HG03196 (cell line): Measurements from ENCODE around the gene UROD.
"Not testable (repeated sequence)": the region's sequence is repeated elsewhere in the genome, so short reads cannot be mapped to it uniquely, and the experiment has no call there.

Source experiments
- ATAC-seq: cut with Tn5 transposase; IDR thresholded peaks from one replicate; pipeline ENCODE4 v1.9.1; 2021; ENCODE audit not compliant: unreplicated experiment

Gene UROD

DNA sequence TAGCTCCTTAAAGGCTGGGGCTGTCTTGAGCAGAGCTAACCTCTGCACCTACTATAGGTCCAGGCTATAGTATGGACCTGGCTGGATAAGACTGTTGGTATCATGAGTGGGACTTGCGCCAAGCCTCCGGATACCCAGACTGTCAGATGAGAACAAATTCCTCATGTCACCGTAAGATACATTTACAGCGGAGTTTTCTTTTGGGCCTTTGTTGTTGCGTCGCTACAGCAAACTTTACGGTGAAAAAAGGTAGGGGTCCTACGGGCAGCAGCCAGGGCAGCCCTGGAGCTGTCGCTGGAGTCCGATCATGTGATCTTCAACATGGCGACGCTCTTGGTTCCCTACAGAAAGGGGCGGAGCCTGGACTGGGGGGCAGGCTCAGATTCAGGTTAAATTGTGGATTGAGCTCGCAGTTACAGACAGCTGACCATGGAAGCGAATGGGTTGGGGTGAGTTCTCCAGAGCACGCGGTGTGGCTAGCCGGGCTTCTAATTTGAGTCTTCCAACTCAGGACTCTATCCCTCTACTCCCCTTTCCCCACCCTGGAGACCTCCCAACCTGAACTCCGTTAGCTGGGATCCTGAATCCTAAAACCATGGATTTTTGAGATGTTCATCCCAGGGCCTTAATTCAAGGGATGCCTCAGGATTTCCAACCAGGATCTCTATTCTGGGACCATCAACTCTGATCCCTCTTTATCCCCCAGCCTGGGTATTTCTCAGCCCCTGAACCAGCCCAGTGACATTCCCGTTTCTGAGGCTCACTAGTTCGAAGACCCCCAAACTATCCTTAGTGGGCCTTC, at the start of gene UROD:
Gene UROD, plus strand, starts transcription at position 418 of the 802 bp plus-strand sequence. Its CDS starts 12 bp downstream, at position 430.
- peak; percentile 58 for ATAC-seq

- no peak for ATAC-seq
Measured at GRCh38 chr1:44962729-44963128, 49.3 kb upstream of the UROD start.

DNA sequence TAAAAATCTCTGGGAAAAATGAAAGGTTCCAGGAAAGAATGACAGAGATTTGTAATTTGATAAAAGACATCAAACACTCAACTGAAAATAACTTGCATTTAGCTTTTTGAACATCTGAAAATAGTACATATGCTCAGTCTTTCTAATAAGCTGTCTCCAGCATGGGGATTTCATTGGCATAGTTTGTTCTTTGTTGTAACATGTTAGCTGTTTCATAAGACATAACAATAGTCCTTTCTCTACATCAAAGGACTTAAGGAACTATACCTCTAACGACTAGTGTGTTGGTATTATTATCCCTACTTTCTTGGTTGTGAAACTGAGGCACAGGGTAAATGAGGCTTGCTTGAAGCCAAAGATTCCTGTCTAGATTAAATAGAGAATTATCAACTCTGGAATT, 47.7 kb upstream of the UROD start:
- no peak for ATAC-seq

DNA sequence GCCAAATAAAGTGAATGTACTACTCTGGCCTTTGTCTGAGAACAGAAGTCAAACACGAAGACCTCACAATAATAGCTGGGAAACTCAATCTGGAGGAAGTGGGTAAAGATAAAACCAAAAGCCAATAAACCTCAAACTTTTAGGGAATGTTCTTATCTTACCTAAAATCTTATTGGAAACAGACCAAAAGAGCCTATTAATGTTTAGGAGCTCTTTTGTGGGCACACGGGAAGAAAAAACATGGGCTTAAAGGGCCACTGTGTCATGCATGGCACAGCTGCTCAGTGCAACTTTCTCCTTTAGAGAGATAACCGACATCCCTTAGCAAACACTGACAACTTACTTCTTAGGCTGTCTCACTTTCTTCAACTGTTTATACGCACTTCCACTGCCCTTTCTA, 41.7 kb upstream of the UROD start:
- no peak for ATAC-seq

- no peak for ATAC-seq
Measured at GRCh38 chr1:44973645-44974044, 38.4 kb upstream of the UROD start.

DNA sequence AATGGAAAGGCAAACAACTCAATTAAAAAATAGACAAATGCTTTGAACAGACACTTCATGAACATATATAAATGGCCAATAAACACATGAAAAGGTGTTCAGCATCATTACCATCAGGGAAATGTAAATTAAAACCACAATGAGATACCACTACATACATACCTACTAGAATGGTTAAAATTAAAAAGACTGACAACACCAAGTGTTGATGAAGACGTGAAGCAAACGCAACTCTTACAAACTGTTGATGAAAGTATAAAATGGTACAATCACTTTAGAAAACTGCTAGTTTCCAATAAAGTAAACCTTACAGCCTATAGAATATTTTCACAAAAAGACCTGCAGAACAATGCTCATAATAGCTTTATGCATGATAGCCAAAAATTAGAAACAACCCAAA, 35.8 kb upstream of the UROD start:
- ATAC-seq, result no peak

- ATAC-seq, result not testable (repeated sequence)
Measured at GRCh38 chr1:44977372-44977771, 34.7 kb upstream of the UROD start.

- ATAC-seq, result no peak
Measured at GRCh38 chr1:44985747-44986359, 26.2 kb upstream of the UROD start.

DNA sequence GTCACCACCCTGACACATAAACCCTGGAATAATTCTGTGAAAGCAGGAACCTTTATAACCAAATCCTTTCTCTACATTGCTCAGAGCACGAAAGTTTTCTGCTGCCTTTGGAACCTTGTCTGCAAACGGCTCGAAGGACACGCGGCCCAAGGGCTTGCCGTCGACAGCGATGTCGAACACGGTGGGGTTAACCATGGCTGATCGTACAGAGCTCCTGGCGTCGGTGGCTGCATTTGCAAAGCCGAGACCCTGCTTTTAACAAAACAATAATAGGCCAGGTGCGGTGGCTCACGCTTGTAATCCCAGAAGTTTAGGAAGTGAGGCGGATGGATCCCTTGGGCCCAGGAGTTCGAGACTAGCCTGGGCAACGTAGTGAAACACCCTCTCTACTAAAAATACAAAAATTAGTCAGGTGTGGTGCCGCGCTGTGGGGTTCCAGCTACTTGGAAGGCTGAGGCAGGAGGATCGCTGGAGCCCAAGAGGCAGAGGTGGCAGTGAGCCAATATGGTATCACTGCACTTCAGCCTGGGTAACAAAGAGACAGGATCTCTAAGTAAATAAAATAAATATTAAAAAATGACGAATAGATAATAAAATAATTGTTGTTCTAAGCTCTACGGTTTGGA, 23.4 kb upstream of the UROD start:
- ATAC-seq, result no peak

- no peak for ATAC-seq
Measured at GRCh38 chr1:44994309-44994898, 17.6 kb upstream of the UROD start.

DNA sequence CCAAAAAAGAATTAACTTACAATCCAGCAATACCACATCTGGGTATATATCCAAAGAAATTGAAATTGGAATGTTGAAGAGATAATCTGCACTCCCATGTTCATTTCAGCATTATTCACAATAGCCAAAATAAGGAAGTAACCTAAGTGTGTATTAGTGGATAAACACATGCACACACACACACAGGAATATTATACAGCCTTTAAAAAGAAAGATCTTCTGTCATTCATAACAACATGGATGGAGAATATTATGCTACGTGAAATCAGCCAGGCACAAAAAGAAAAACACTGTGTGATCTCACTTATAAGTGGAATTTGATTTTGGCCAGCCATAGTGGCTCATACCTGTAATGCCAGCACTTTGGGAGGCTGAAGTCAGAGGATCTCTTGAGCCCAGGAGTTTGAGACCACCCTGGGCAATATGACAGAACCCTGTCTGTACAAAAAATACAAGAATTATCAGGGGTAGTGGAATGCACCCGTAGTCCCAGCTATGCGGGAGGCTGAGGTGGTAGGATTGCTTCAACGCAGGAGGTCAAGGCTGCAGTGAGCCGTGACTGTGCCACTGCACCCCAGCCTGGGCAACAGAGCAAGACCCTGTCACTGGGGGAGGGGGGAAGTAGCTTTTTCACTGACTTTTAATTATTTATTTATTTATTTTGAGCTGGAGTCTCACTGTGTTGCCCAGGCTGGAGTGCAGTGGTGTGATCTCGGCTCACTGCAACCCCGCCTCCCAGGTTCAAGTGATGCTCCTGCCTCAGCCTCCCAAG, 16.4 kb upstream of the UROD start:
- ATAC-seq, result no peak

- ATAC-seq, result no peak
Measured at GRCh38 chr1:44999232-44999631, 12.8 kb upstream of the UROD start.

GRCh38 chr1:45001011-45001481, 11.0 kb upstream of the UROD start:
- no peak for ATAC-seq

DNA sequence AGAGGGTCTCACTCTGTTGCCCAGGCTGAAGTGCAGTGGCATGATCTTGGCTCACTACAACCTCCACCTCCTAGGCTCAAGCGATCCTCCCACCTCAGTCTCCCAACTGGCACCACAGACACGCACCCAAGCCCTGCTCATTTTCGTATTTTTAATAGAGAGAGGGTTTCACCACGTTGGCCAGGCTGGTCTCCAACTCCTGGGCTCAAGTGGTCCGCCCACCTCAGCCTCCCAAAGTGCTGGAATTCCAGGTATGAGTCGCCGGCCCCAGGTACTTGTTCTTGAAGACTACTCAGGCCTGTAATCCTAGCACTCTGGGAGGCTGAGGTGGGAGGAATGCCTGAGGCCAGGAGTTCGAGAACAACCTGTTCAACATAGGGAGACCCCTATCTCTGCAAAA, 10.5 kb upstream of the UROD start:
- ATAC-seq, result not testable (repeated sequence)

DNA sequence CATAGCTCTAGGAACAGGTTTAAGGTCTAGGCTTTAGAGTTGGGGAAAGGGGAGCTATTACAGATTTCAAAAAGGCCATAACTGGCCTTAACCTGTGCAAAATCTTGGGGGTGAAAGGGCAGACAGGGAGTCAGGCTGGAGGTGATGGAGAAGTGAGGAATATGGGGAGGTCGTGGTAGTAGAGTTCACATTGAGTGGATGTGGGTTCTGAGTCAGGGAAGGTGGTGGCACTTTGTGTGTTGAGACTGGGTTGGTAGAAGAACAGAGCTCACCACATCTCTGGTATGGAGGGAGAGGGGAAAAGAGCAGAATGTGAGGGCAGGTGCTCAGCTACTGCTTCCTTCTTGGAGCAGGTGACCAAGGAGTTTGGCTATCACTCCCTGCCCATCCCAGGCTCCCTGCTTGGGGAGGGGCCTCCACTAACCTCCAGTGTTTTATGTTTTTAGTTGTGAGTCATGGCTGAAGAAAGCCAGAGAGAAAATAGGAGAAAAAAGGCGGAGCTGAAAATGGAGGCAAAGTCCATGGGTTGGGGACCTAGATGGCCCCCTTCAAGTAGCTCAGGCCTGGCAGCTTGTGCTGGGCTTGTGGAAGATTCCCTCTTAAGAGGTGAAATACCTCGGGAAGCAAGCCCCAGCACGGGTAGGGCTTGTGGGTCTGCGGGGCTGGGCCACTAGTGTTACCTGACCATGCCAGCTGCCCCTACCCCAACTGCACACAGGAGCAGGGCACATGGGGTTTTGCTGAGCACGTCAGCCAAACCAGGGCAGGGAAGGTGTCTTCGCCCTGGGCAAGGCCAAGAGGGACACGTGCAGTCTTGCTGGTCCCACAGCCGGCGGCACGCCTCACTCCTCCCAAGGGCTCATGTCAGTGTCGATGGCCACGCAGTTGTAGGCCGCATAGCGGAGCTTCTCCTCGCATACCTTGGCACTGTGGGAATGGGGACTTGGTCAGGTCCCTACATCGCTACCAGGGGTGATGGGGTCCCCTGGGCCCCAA, 9.1 kb upstream of the UROD start:
- ATAC-seq, result no peak

GRCh38 chr1:45003741-45004140, 8.3 kb upstream of the UROD start:
- ATAC-seq, result no peak

DNA sequence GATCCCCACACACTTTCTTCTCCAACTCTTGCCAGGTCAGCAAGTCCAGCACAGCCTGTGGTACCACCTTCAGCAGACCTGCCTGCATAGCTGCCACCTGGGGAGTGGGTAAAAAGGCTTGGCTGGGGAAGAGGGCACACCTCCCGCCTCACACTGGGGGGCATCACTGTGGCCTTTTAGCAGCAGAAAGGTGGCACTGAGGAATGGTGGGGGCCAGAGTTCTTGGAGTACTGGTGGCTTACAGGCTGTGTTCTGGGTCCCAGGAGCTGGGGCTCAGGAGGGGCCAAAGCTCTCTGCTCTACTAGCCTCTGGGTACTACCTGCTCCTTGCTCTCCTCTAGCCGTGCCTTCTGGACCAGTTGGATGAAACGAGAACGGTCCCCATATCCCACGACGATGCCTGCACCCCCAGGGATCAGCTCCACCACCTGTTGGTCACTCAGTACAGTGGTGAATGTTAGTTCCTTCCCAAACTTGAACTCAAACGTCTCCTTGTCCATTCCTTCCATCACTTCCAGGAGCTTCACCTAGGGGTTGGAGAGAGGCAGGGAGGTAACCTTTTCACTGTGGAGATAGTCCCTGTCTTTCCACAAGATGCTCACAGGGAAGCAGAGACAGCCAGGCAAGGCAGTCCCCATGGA, 7.7 kb upstream of the UROD start:
- no peak for ATAC-seq

GRCh38 chr1:45005761-45006160, 6.3 kb upstream of the UROD start:
- no peak for ATAC-seq

DNA sequence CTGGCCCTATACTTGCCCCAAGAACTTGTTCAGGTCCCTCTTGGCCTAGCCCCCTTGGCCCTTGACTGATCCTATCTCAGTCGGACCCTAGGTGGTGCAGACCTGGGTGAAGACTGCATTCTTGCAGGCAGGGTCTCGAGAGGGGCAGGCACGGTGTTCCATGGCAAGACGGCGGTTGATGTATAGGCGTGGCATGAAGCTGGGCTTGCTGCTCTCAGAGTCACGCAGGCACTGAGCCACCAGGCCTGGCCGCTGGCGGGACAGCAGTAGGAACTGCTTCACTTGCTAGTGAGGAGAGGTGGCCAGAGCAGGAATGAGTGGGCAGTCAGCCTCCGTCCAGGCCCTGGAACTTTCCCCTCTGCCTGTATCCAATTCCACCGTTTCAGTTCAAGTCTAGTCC, 4.7 kb upstream of the UROD start:
- ATAC-seq, result no peak
